SK-N-SH treated with all-trans-retinoic acid at 6 μM for 48 hours (cell line): ENCODE measurements around the gene ILKAP.

Experiments
- ATAC-seq: fragments of 200-7000 bp; cut with Tn5 transposase; 3 replicates; pipeline ENCODE4 v1.9.1; 2020; ENCODE audit warnings: mild to moderate bottlenecking, moderate library complexity
- ARNTL ChIP-seq: fragments of 450-650 bp; formaldehyde crosslinking; IDR thresholded peaks from 2 replicates; pipeline ENCODE4 v1.5.0; 2020; ENCODE audit warnings: low read depth, mild to moderate bottlenecking, moderate library complexity, borderline replicate concordance
- CREB5 ChIP-seq: fragments of 250-450 bp; sonication (Bioruptor Pico); IDR thresholded peaks from 2 replicates; pipeline ENCODE4 v1.5.1; 2020; ENCODE audit warnings: low read depth, mild to moderate bottlenecking, moderate library complexity
- CSDC2 ChIP-seq: fragments of 250-450 bp; sonication (Bioruptor Pico); IDR thresholded peaks from 2 replicates; pipeline ENCODE4 v1.5.0; 2020; ENCODE audit warnings: mild to moderate bottlenecking, moderate library complexity
- ESRRG ChIP-seq: fragments of 250-450 bp; sonication (Bioruptor Pico); IDR thresholded peaks from 2 replicates; pipeline ENCODE4 v1.6.1; 2021; ENCODE audit warnings: mild to moderate bottlenecking
- GLIS3 ChIP-seq: fragments of 250-450 bp; sonication (Bioruptor Pico); IDR thresholded peaks from 2 replicates; pipeline ENCODE4 v1.5.0; 2020; ENCODE audit warnings: mild to moderate bottlenecking, moderate library complexity
- OSR1 ChIP-seq: fragments of 250-450 bp; sonication (Bioruptor Pico); IDR thresholded peaks from 2 replicates; pipeline ENCODE4 v1.8.0; 2022; ENCODE audit warnings: moderate library complexity, mild to moderate bottlenecking, inconsistent platforms
- PATZ1 ChIP-seq: fragments of 250-450 bp; sonication (Bioruptor Pico); IDR thresholded peaks from 2 replicates; pipeline ENCODE4 v1.8.0; 2020; ENCODE audit warnings: mild to moderate bottlenecking, moderate library complexity, borderline replicate concordance
- RARB ChIP-seq: fragments of 250-450 bp; sonication (Bioruptor Pico); IDR thresholded peaks from 2 replicates; pipeline ENCODE4 v1.8.0; 2021; ENCODE audit warnings: mild to moderate bottlenecking, moderate library complexity
- SNAI2 ChIP-seq: fragments of 250-450 bp; sonication (Bioruptor Pico); IDR thresholded peaks from 2 replicates; pipeline ENCODE4 v1.5.0; 2020; ENCODE audit warnings: mild to moderate bottlenecking, moderate library complexity
- TCF4 ChIP-seq: fragments of 250-450 bp; sonication (Bioruptor Pico); IDR thresholded peaks from 2 replicates; pipeline ENCODE4 v1.8.0; 2021; ENCODE audit warnings: mild to moderate bottlenecking, moderate library complexity, borderline replicate concordance
- TOX ChIP-seq: fragments of 250-450 bp; sonication (Bioruptor Pico); IDR thresholded peaks from 2 replicates; pipeline ENCODE4 v1.8.0; 2021; ENCODE audit warnings: mild to moderate bottlenecking, moderate library complexity, borderline replicate concordance
- TSHZ2 ChIP-seq: fragments of 250-450 bp; sonication (Bioruptor Pico); IDR thresholded peaks from 2 replicates; pipeline ENCODE4 v1.5.0; 2020; ENCODE audit warnings: mild to moderate bottlenecking, moderate library complexity
- ZC3H10 ChIP-seq: fragments of 250-450 bp; sonication (Bioruptor Pico); IDR thresholded peaks from 2 replicates; pipeline ENCODE4 v1.5.1; 2021; ENCODE audit warnings: mild to moderate bottlenecking, moderate library complexity
- ZFP30 ChIP-seq: fragments of 450-650 bp; formaldehyde crosslinking; IDR thresholded peaks from 2 replicates; pipeline ENCODE4 v1.5.0; 2022; ENCODE audit warnings: mild to moderate bottlenecking, moderate library complexity
- ZNF70 ChIP-seq: fragments of 450-650 bp; formaldehyde crosslinking; IDR thresholded peaks from 2 replicates; pipeline ENCODE4 v1.5.0; 2020; ENCODE audit warnings: mild to moderate bottlenecking, moderate library complexity
- ZNF8 ChIP-seq: fragments of 450-650 bp; formaldehyde crosslinking; IDR thresholded peaks from 2 replicates; pipeline ENCODE4 v1.5.0; 2020; ENCODE audit warnings: mild to moderate bottlenecking, moderate library complexity
- TF ChIP-seq, protein P1 (sequence below): fragments of 250-450 bp; sonication (Bioruptor Pico); IDR thresholded peaks from 2 replicates; pipeline ENCODE4 v1.8.0; 2021; ENCODE audit warnings: low read depth, mild to moderate bottlenecking, moderate library complexity, borderline replicate concordance

The ILKAP gene

DNA sequence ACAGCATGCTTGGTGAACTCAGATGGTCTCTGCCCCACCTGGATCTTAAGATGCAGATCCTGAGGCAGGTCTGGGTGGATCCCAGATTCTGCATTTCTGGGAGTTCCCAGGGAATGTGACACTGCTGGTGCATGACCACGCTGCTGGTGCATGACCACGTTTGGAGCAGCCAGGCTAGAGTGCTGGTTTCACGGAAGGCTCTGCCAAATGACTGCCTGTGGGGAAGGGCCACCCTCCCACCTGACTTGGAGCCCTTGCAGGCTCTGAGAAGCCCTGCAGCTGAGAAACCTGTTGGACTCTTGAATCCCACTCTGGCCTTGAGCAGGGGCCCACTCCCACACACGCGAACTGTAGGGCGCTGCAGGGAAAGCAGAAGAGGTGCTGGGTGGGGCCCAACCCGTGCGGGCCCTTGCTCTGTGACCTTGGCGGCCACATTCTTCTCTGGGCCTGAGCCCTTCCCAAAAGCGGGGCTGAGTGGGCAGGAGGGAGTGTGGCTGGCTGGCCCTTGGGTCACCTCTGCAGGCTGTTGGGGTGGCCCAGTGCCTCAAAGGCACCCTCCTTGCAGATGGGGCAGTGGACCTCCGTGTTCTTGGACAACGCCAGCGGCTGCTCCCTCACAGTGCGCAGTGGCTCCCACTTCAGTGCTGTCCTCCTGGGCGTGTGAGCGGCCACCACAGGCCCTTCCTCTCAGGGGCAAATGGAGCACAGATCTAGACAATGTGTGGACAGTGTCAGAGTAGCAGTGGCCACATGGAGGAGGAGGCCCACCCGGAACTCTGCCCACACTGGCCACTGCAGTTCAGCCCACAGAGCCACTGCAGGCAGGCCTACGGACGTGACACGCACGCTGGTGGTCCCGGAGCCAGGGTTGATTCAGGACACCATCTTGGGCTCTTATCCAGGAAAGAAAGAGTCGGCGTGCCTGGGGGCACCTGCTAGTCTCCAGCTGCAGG is 36.8 kb downstream of the ILKAP start:
- no peak for TF ChIP-seq ZNF8 (CRISPR knock-in tag)
- TF ChIP-seq TOX (CRISPR knock-in tag) = no peak
- TF ChIP-seq, protein P1, sequence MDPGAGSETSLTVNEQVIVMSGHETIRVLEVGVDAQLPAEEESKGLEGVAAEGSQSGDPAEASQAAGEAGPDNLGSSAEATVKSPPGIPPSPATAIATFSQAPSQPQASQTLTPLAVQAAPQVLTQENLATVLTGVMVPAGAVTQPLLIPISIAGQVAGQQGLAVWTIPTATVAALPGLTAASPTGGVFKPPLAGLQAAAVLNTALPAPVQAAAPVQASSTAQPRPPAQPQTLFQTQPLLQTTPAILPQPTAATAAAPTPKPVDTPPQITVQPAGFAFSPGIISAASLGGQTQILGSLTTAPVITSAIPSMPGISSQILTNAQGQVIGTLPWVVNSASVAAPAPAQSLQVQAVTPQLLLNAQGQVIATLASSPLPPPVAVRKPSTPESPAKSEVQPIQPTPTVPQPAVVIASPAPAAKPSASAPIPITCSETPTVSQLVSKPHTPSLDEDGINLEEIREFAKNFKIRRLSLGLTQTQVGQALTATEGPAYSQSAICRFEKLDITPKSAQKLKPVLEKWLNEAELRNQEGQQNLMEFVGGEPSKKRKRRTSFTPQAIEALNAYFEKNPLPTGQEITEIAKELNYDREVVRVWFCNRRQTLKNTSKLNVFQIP = no peak
- TF ChIP-seq TCF4 (CRISPR knock-in tag) = no peak
- no peak for TF ChIP-seq ARNTL (CRISPR knock-in tag)
- no peak for TF ChIP-seq OSR1 (CRISPR knock-in tag)
- no peak for TF ChIP-seq TSHZ2 (CRISPR knock-in tag)
- no peak for TF ChIP-seq SNAI2 (CRISPR knock-in tag)
- no peak for TF ChIP-seq CSDC2 (CRISPR knock-in tag)
- no peak for TF ChIP-seq ZNF70 (CRISPR knock-in tag)
- no peak for TF ChIP-seq CREB5 (CRISPR knock-in tag)
- no peak for TF ChIP-seq ESRRG
- TF ChIP-seq RARB (CRISPR knock-in tag) = no peak
- TF ChIP-seq GLIS3 = no peak
- no peak for TF ChIP-seq PATZ1 (CRISPR knock-in tag)
- ATAC-seq = no peak

DNA sequence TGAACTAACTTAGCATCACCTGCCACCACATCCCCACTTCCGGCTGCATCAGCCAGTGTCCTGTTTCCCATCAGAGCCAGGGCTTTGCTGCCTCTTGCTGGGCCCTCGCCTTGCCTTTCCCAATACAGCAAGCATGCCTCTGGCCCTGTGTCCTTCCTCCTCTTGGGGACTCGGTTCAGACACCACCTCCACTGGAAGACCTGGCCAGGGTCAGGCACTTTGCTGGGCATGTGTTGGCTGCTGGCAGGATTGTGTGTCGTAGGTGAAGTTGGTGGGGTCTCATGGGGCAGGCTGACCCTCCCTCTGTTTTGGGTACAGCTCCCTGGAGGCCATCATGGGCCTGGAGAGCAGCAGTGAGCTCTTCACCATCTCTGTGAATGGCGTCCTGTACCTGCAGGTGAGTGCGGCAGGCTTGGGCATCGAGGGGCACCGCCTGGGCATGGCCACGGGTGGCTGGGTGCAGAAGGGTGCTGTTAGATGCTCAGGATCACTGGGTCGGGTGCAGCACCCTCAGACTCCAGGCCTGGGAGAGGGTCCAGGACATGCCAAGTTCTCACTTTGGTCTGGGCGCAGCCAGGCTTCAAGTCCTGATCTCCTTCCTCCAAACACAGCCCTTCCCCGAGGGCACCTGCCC is 38.1 kb downstream of the ILKAP start:
- no peak for ATAC-seq
- TF ChIP-seq ARNTL (CRISPR knock-in tag) (no peak), SNAI2 (CRISPR knock-in tag) (no peak)
- TF ChIP-seq, all 23 proteins: peak for 0

DNA sequence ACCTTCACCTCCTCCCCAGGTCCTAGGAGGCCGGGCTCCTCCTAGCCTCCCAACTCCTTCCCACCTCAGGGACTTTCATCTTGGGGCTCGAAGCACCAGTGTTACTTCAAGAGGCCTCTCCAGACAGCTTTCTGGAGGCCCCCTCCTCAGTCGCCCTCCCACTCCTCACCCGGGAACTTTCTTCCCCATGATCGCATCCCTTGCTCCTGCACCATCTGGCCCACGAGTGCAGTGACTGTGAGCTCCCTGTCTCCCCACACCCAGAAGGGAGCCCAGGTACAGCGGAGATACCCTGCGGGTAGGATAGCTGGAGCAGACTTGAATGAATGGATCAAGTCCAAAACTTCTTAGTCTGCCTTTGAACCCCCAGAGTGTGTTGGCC is 38.6 kb downstream of the ILKAP start:
- TF ChIP-seq ZFP30 (CRISPR knock-in tag) (no peak), ZC3H10 (no peak), PATZ1 (CRISPR knock-in tag) (no peak)
- ATAC-seq = no peak
